ENCODE results near the gene IPO5.
"Not testable (repeated sequence)": the region's sequence is repeated elsewhere in the genome, so short reads cannot be mapped to it uniquely, and the experiment has no call there.

IPO5 gene

DNA sequence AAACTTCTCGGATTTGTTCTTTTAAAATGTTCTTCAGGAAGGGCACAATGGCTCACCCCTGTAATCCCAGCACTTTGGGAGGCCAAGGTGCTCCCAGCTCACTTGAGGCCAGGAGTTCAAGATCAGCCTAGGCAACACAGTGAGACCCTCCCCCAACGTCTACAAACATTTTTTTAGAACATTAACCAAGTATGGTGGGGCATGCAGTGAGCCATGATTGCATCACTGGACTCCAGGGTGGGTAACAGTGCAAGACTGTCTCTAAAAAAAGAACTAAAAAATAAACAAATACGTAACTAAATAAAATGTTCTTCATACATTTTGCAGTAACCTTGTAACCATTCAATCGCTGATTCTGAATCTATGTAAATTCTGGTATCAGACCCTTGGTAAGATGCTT, 2.1 kb upstream of the IPO5 start:
- no peak for DNase-seq

DNA sequence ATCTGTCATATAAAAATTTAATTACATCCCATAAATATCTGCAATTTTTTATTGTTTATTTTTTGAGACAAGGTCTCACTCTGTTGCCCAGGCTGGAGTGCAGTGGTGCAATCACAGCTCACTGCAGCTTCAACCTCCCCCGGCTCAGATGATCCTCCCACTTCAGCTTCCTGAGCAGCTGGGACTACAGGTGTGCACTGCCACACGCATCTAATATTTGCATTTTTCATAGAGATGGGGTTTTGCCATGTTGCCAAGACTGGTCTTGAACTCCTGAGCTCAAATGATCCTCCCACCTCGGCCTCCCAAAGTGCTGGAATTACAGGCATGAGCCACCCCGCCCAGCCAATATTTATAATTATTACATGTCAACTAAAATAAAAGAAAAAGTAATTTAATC, 644 bp upstream of the IPO5 start:
- DNase-seq = not testable (repeated sequence)

DNA sequence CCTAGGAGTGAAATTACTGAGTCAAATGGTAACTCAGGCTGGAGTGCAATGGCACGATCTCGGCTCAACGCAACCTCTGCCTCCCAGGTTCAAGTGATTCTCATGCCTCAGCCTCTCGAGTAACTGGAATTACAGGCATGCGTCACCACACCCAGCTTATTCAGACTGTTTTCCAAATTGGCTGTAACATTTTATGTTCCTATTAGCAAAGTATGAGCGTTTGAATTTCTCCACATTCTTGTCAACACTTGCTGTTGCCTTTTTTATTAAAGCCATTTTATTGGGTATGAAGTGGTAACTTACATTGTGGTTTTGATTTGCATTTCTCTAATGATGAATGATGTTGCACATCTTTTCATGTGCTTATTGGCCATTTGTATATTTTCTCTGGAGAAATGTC, 7.9 kb downstream of the IPO5 start:
- no peak for DNase-seq

DNA sequence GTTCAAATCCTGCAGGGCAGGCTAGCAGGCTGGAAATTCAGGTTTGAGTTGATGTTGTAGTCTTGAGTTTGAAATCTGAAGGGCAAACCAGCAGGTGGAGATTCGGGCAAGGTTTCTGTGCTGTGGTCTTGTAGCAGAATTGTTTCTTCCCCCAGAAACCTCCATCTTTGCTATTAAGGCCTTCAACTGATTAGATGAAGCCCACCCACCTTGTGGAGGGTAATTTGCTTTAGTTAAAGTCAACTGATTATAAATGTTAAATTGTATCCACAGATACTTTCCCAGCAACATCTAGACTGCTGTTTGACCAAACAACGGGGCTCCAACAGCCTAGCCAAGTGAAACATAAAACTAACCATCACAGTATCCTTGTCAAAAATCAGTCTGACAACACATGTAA, 9.4 kb downstream of the IPO5 start:
- no peak for DNase-seq

DNA sequence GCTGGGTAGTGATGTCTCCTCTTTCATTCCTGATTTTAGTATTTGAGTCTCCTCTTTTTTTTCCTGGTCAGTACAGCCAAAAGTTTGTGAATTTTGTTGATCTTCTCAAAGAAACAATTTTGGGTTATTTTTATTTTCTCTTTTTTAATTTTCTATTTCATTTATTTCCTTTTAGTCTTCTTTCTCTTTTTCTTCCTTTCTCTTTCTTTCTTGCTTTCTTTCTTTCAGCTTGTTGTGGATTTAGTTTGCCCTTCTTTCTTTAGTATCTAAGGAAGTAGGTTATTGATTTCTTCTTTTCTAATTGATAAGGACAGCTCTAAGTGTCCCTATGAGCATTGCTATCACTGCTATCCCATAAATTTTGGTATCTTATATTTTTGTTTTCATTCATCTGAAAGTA, 13.8 kb downstream of the IPO5 start:
- no peak for DNase-seq

DNA sequence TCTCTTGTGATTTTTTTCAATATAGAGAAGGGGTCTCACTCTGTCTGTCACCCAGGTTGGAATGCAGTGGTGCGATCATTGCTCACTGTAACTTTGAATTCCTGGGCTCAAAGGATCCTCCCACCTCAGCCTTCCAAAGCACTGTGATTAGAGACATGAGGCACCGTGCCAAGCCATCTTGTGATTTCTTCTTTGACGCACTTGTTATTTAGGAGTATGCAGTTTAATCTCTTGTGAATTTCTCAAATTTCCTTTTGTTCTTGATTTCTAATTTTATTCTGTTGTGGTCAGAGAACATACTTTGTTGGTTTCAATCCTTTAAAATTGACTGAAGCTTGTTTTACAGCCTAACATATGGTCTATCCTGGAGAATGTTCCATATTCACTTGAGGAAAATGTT, 14.5 kb downstream of the IPO5 start:
- DNase-seq = no peak

DNA sequence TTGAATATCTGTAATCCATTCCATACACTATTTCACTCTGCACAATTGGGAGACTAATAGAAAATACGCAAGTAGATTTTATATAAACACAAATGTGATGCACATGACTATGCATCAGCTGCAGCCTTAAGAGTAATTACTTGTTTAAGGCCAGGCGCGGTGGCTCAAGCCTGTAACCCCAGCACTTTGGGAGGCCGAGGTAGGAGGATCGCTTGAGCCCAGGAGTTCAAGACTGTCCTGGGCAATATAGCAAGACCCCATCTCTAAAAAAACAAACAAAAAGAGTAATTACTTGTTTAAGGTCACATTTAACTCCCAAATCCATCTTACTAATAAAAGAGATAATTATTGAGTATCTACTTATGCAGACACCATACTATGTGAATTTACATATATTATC, 18.0 kb downstream of the IPO5 start:
- DNase-seq = no peak

DNA sequence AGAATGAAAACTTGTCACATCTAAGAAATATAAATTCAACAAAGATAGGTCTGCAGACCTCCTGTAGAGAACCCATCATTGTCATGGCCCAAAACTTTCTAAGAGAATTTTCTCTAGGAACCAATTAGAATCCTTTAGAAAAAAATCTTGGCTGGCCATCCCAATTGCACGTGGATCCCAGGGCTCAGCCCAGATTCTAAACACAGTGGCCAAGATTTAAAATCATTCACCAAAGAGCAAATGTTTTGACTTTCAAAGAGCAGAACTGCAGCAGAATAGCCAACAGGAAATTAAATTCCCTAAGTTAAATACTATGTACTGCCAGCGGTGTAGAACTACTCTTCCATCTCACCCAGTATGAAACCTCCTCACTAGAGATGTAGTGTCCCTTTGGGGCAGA, 21.3 kb downstream of the IPO5 start:
- no peak for DNase-seq

DNA sequence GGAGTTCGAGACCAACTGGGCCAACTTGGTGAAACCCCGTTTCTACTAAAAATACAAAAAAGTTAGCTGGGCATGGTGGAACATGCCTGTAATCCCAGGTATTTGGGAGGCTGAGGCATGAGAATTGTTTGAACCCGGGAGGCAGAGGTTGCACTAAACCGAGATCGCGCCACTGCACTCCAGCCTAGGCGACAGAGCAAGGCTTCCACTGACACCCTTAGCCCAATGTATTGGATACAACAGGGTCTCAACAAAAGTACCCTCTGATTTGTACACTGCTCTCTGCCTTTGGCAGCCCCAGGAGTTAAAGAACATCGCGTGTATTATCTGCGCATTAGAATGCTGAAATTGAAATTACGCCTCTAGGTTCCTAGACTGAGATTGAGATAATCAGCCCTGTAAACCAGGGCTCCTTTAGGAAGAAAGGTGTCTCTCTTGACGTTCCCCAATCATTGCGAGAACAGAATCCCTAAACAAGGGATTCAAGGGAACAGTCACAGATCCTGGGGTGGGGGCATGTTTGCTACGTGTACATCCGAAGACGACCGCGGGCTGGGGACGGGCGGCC, 21.9 kb downstream of the IPO5 start:
- peak; percentile 40 for DNase-seq

DNA sequence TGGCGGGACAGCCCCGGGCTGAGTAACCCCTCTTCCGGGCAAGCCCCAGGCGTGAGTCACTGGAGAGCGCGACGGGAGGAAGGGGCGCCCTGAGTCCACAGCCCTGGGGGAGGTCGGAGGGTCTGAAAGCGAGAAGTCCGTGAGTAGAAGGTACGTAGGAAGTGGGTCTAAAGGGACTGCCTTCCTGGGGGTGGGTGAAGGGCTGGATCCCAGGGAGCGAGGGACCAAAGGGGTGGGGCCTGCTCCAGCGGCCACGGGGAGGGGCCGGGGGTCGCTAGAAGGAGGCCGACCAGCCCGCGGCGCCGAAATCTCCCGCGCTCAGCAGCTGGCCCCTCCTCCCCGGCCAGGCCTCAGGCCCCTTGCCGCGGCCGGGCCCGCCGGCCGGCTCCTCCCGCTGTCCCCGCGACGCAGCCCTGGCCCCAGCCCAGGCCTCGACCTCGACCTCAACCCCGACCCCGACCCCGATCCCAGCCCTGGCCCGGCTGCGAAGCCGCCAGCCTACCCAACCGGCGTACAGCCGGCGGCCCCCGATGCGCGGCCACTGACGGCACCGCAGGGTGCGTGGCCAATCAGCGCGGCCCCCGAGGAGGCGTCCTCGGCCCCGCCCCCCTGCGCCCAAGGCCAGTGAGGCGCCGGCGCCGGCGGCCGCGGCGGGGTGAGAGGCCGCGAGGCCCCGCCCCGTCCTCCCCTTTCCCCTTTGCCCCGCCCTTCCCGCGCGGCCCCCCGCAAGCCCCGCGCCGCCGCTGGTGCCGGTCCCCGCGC, 22.6 kb downstream of the IPO5 start:
- DNase-seq = peak; percentile 69

DNA sequence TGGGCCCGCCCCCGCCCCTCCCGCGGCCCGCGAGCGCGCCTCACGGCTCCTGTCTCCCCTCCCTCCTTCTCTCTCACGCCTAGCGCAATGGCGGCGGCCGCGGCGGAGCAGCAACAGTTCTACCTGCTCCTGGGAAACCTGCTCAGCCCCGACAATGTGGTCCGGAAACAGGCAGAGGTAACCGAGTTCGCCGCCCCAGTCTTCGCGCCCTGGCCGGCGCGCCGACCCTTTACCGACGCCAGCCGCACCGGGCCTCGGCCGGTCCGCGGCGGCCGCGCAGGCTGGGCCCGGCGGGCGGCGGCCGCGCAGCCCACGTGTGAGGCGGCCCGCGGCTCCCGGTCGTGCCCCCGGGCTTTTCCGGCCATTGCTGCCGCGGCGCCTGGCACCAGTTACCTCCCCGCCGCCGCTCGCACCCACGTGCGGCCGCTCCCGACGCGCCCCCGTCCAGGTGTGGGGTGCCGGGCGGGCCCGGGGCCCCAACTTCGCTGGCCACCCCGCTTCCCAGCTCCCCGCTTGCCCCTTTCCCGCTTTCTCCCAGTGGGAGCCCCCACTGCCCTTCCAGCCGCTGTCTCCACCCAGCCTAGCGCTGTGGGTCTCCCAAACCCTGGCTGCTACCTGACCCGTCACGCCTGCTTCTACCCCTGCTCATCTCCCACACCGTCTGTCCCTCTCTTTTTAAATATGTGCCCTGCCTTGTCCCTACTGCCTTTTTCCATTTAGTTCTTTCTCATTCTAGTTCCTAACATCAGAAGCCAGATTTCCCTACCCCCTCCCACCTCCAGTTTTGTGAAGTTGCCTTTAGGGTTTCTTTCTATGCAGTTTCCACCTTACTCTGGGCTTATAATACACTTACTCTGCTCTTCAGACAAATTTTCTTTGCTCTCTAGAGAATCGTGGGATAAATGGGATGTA, 23.4 kb downstream of the IPO5 start:
- DNase-seq = no peak

DNA sequence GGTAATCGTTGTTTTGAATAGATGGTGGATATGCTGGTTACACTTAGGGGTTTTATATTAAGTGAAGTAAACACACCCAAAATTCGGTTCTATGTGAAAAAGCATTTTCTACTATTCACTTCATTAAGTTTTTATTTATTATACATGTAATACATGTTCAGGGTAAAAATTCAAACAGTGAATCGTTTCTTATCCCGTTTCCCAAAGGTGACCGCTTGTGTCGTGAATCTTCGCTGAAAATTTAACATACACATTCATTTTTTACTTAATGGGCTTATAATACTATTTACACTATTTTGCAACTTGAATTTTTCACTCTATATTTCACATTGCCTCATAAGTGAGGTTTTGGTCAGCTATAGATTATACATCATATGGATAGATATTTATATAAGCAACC, 24.5 kb downstream of the IPO5 start:
- DNase-seq = no peak

DNA sequence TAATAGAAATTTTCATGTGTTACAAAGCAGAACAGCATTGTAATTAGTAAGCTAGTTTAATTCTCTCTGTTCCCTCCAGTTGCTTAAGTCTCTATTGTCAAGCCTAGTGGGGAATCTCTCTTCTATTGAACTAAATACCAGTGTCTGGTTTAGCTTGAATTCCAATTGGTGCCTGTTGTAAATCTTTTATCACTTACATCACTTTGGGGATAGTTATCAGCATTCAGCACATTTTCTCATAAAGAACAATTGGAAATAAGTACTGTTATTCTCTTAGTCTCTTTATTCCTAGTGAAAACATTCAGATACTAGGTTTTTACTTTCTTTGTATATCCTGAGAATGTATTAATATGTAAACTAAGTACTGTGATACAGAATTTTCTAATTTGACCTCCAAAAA, 25.2 kb downstream of the IPO5 start:
- DNase-seq = no peak

DNA sequence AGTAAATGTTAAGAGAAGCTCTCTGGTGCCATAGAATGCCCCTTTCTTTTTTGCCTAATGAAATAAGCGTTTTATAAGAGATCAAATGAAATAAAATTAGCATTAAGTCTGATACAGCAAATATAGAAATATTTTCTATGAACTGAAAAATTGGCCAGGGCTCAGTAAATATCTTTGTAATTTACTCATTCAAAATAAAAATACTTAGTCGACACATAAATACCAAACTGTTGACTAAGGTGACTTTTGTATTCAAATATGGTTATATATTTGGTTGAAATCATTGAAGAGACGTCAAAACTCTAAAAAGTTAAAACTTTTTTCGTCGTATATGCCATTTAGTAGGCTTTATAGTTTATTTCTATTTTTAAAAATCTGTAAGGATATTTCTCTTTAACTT, 25.6 kb downstream of the IPO5 start:
- no peak for DNase-seq

DNA sequence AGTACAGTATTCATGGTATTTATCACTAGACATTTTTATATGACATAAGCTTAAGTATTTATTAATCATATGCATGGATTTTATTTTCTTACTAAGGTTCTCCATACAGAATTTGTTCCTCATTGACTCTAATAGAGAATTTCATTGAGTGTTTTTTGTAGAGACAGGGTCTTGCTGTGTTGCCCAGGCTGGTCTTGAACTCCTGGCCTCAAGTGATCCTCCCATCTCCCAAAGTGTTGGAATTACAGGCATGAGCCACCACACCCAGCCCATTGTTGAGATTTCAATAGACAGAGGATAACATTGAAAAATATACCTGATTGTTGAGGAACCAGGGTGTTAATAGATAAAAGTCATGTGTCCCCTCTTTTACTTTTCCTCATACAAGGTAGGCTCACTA, 26.1 kb downstream of the IPO5 start:
- no peak for DNase-seq

DNA sequence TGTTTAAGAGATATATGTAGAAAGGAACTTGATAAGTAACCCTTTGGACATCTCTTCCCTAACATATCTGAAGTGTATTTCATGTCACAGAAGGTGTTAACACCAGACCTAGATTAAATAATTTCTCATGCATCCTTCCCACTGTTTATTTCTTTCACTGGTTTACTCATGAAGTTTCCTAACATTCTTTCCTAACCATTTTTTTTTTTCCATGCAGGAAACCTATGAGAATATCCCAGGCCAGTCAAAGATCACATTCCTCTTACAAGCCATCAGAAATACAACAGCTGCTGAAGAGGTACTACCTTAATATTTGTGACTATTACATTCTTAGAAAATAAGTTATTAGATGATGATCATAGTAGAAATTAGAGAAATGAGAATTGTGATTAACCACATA, 28.8 kb downstream of the IPO5 start:
- no peak for DNase-seq

DNA sequence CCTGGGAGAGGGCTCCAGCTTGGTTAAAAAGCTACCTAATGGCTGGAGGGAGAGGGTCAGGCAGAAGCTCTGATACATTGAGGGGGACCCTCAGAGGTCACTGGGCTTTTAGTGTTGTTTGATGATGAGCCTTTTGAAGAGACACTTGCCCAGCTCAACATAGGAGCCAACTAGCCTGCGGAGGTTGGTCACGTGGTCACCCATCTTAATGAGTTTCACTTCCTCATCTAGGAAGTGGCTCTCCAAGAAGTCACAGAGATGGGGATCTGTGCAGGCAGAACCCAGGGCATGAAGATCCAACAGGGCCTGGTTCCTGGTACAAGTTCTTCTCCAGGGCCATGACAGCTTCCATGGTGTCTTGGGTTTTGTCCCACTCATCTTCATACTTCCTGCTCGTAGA, 33.4 kb downstream of the IPO5 start:
- DNase-seq = no peak

DNA sequence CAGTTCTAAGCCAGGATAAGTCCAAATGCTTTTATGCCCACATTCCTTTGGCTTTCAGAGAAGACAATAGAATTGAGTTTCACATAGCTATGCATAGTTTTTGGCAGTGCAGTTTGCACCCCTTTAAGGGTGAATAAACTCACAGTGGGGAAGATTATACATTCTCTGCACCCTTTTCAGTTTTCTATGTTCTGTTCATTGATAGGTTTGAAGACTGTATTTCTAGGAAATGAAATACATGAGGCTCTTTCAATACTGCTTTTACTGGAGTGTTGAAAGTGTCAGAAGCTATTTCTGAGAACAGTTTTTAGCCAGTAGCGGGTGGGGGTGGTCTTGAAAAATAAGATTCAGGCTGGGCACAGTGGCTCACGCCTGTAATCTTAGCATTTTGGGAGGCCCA, 46.2 kb downstream of the IPO5 start:
- DNase-seq = no peak

DNA sequence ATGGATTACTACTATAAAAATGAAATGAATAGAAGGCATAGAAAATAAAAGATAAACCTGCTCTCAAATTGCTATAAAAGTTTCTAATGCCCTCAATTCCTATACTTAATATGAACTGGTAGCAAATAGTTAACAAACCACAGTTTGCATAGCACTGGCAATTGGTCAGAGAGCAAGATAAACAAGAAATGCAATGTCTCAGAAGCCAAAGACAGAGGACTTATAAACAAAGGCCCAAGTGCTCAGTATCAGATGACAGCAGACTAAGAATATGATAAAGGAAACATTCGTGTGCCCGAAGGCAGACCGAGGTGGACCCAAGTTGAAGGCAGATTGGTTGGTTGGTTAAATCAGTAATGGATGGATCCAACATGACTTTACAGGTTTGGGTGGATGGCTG, 50.6 kb downstream of the IPO5 start:
- no peak for DNase-seq

DNA sequence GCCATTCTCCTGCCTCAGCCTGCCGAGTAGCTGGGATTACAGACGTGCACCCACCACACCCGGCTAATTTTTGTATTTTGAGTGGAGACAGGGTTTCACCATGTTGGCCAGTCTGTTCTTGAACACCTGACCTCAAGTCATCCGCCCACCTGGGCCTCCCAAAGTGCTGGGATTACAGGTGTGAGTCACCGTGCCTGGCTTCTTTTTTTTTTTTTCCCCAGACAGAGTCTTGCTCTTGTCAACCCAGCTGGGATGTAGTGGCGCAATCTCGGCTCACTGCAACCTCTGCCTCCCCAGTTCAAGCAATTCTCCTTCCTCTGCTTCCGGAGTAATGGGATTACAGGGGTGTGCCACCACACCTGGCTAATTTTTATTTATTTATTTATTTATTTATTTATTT, 51.5 kb downstream of the IPO5 start:
- not testable (repeated sequence) for DNase-seq

DNA sequence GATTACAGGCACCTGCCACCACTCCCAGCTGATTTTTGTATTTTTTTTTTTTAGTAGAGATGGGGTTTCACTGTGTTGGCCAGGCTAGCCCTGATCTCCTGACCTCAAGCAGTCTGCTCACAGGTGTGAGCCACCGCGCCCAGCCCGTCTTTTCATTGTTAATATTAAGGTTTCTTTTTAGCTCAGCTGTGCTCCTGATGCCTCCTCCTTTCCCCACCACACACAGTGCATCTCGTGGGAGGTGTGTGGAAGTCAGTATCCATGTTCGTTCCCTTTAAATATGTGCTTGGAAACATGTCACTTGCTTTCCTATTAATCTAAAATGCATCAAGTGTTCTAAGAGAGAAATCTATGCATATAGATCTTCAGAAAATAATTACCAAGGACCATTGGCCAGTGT, 53.5 kb downstream of the IPO5 start:
- no peak for DNase-seq

DNA sequence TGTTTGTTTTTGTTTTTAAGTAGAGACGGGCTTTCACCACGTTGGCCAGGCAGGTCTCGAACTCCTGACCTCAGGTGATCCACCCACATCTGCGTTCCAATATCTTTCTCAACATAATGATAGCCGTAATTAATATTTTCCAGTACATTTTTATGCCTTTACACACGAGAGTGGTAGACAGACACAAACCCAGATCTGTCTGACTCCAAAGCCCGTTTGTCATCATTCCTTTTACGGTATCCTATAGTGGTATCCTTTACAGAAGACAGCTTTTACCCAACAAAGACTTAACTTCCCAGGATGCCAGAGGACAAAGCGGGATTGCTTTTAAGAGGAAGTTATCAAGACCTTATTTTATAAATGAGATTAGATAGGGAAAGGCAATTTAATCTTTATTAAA, 59.8 kb downstream of the IPO5 start:
- DNase-seq = no peak

DNA sequence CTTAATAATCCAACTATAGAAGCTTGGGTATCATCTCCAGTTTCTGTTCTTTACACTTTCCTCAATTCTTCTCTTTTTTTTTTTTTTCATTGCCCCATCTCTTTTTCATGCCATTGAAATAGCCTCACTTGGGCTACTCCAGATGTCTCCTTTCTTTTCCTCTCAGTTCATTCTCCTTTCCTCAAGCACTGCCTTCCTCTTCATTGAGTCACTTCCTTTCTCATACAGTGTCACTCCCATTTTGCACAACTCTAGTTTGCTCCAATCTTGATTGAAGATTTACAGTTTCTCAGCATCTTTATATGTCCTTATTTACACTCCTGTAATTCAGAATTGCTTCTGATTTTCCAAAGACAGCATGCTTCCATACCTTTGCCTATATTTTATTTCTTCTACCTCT, 61.3 kb downstream of the IPO5 start:
- no peak for DNase-seq

DNA sequence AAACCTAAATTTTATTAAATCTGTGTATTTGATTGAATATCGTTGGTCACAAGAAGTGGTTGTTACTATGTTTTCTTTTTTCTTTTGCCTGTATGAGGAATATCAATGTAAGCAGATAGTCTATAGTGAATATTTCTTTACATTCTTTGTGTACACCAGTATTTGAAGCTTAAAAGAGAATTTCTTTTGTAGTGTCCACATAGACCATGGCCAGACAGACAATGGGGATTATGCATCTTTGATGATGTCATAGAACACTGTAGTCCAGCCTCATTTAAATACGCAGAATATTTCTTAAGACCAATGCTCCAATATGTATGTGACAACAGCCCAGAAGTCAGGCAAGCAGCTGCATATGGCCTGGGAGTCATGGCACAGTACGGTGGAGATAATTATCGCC, 64.8 kb downstream of the IPO5 start:
- DNase-seq = no peak
